GM18873 (cell line): Measurements from ENCODE around the gene TUNAR.
"Not testable (repeated sequence)": the region's sequence is repeated elsewhere in the genome, so short reads cannot be mapped to it uniquely, and the experiment has no call there.

Experiments used
- ATAC-seq: cut with Tn5 transposase; IDR thresholded peaks from one replicate; pipeline ENCODE4 v1.9.1; 2021; ENCODE audit warnings: mild to moderate bottlenecking, moderate library complexity, moderate number of reproducible peaks; ENCODE audit not compliant: unreplicated experiment, low FRiP score

The TUNAR gene

GRCh38 chr14:95959317-95959716, 82.7 kb downstream of the TUNAR start:
- no peak for ATAC-seq

- ATAC-seq = no peak
These were observed 84.8 kb downstream of the TUNAR start for GRCh38 chr14:95961481-95961880.

- ATAC-seq = no peak
These were observed 88.3 kb downstream of the TUNAR start for GRCh38 chr14:95964901-95965300.

- ATAC-seq = not testable (repeated sequence)
These were observed 91.4 kb downstream of the TUNAR start for GRCh38 chr14:95968048-95968447.
